HepG2 (cell line): ENCODE results near the gene CELF6. TPM values are rescaled to one million over a fixed set of nuclear protein-coding genes. Genes with fewer than 3 reads are reported as not detected.

ENCODE experiments used
- ATAC-seq: fragments of 200-7000 bp; cut with Tn5 transposase; 3 replicates; pipeline ENCODE4 v1.9.1; 2020; ENCODE audit warnings: mild to moderate bottlenecking, moderate library complexity
- BruUV-seq: library from RNA; stranded (reverse); fragments of 400-500 nt; replicated peaks from 2 replicates; lab custom pipeline; 2021; lab: Mats Ljungman, UMichigan
- CTCF ChIA-PET: fragments of 300-600 bp; formaldehyde crosslinking; extraction: SDS; loops from one replicate; lab custom pipeline; 2021; ENCODE audit warnings: low total read pairs, inconsistent platforms, low intra/inter-chr PET ratio; lab: Yijun Ruan, JAX
- POLR2A ChIA-PET: fragments of 350-600 bp; sonication (Branson Sonifier 250); formaldehyde crosslinking; loops from one replicate; lab custom pipeline; 2020; ENCODE audit warnings: antibody characterized with exemption, inconsistent platforms; lab: Yijun Ruan, JAX
- DNase-seq: peaks from one replicate; pipeline ENCODE4 v3.0.0-alpha.2; 2015; ENCODE audit warnings: low spot score
- FAIRE-seq: peaks from 3 replicates; lab custom pipeline; 2011; peaks lifted over from hg19 to GRCh38; lab: Jason Lieb, UNC
- H2AFZ ChIP-seq: one replicate; pipeline ENCODE4 v1.6.1; 2011; ENCODE audit warnings: low read length, inconsistent platforms
- H3K27ac ChIP-seq: fragments of 300-600 bp; 3 replicates; pipeline ENCODE4 v1.8.0; 2011; ENCODE audit warnings: mixed run types, mild to moderate bottlenecking, mixed read lengths, low read length, inconsistent platforms; ENCODE audit not compliant: insufficient read depth; ENCODE audit errors: extremely low read length
- H3K27me3 ChIP-seq, 2 experiments: fragments of 200-600 bp in 1 of 2; 2 replicates in 1 of 2; 3 replicates in 1 of 2; pipeline versions ENCODE4 v1.6.0 to v1.8.0; 2011; ENCODE audit warnings: low read length in 2 of 2, mild to moderate bottlenecking in 2 of 2, moderate library complexity in 2 of 2, inconsistent platforms in 1 of 2; ENCODE audit not compliant: insufficient read depth in 2 of 2, control insufficient read depth in 1 of 2
- H3K36me3 ChIP-seq, 2 experiments: fragments of 200-600 bp in 1 of 2; replicated peaks in 1 of 2; 2 replicates in 1 of 2; 3 replicates in 1 of 2; pipeline versions ENCODE4 v1.5.1 to v1.8.0; 2011; ENCODE audit warnings: low read length in 2 of 2, inconsistent platforms in 1 of 2; ENCODE audit not compliant: insufficient read depth in 2 of 2, control insufficient read depth in 1 of 2
- H3K4me1 ChIP-seq: 2 replicates; pipeline ENCODE4 v1.5.1; 2012; ENCODE audit warnings: low read length, inconsistent platforms; ENCODE audit not compliant: insufficient read depth
- H3K4me2 ChIP-seq: 2 replicates; pipeline ENCODE4 v1.6.0; 2011; ENCODE audit warnings: low read depth, low read length, inconsistent platforms
- H3K4me3 ChIP-seq, 3 experiments: fragments of 200-600 bp in 1 of 3; sonication (generic), shearing (Covaris generic) in 1 of 3; replicated peaks in 1 of 3; 2 replicates each; pipeline ENCODE4 v1.5.1; 2011 to 2016; ENCODE audit warnings: low read length in 3 of 3, inconsistent platforms in 2 of 3, low read depth in 2 of 3, mild to moderate bottlenecking in 2 of 3, control low read depth in 1 of 3, mixed read lengths in 1 of 3; ENCODE audit not compliant: insufficient read depth in 1 of 3
- H3K79me2 ChIP-seq: one replicate; pipeline ENCODE4 v1.6.1; 2011; ENCODE audit warnings: low read length, inconsistent platforms; ENCODE audit not compliant: insufficient read depth
- H3K9ac ChIP-seq: 2 replicates; pipeline ENCODE4 v1.6.0; 2011; ENCODE audit warnings: mild to moderate bottlenecking, low read depth, low read length, inconsistent platforms; ENCODE audit not compliant: insufficient read depth
- H3K9me3 ChIP-seq: 2 replicates; pipeline ENCODE4 v1.5.1; 2012; ENCODE audit warnings: mild to moderate bottlenecking, low read length
- H4K20me1 ChIP-seq: 2 replicates; pipeline ENCODE4 v1.6.0; 2011; ENCODE audit warnings: inconsistent platforms, mild to moderate bottlenecking, low read length, moderate library complexity; ENCODE audit not compliant: insufficient read depth
- ATF7-NPFF ChIP-seq: sonication (generic); formaldehyde crosslinking; IDR thresholded peaks from 2 replicates; pipeline ENCODE4 v1.8.1; 2023; ENCODE audit warnings: mild to moderate bottlenecking, low read depth, missing genetic modification reagents, moderate library complexity
- CEBPB ChIP-seq: IDR thresholded peaks from 2 replicates; pipeline ENCODE4 v1.6.1; 2011; ENCODE audit warnings: low read depth, low read length, improper control_type of control experiment, borderline replicate concordance
- DMAP1 ChIP-seq: IDR thresholded peaks from 2 replicates; pipeline ENCODE4 v1.6.1; 2016
- FIP1L1 ChIP-seq: fragments of 200-400 bp; formaldehyde crosslinking; IDR thresholded peaks from 2 replicates; pipeline ENCODE4 v1.6.1; 2018; ENCODE audit warnings: low read depth, mild to moderate bottlenecking, low read length, moderate library complexity, borderline replicate concordance; ENCODE audit not compliant: insufficient read depth
- FLYWCH1 ChIP-seq: sonication (generic); formaldehyde crosslinking; IDR thresholded peaks from 2 replicates; pipeline ENCODE4 v1.8.1; 2023; ENCODE audit warnings: mild to moderate bottlenecking, missing genetic modification reagents
- HMG20A ChIP-seq: IDR thresholded peaks from 2 replicates; pipeline ENCODE4 v1.6.1; 2016; ENCODE audit warnings: borderline replicate concordance
- KMT2B ChIP-seq: IDR thresholded peaks from 2 replicates; pipeline ENCODE4 v1.6.1; 2016; ENCODE audit warnings: missing genetic modification reagents, missing compliant biosample characterization
- NR2F6 ChIP-seq, 2 experiments: IDR thresholded peaks; 2 replicates each; pipeline ENCODE4 v1.6.1; 2016; ENCODE audit warnings: antibody characterized with exemption in 1 of 2, mild to moderate bottlenecking in 1 of 2
- PTBP1 ChIP-seq: fragments of 200-400 bp; formaldehyde crosslinking; IDR thresholded peaks from 2 replicates; pipeline ENCODE4 v1.6.1; 2018; ENCODE audit warnings: low read length, low read depth; ENCODE audit not compliant: poor library complexity, severe bottlenecking
- RFXANK ChIP-seq: IDR thresholded peaks from 2 replicates; pipeline ENCODE4 v1.6.1; 2016
- TBP ChIP-seq: sonication (generic); formaldehyde crosslinking; IDR thresholded peaks from 2 replicates; pipeline ENCODE4 v1.5.0; 2020; ENCODE audit warnings: missing genetic modification reagents
- TCF7 ChIP-seq: sonication (generic); IDR thresholded peaks from 2 replicates; pipeline ENCODE4 v1.6.1; 2016; ENCODE audit warnings: antibody characterized with exemption, low read depth
- TGIF2 ChIP-seq: IDR thresholded peaks from 2 replicates; pipeline ENCODE4 v1.6.1; 2016; ENCODE audit warnings: control low read depth, missing compliant biosample characterization
- ZBTB7A ChIP-seq: sonication (generic); formaldehyde crosslinking; IDR thresholded peaks from 2 replicates; pipeline ENCODE4 v1.8.0; 2022; ENCODE audit warnings: mild to moderate bottlenecking, missing genetic modification reagents
- ZFYVE20 ChIP-seq: sonication (generic); formaldehyde crosslinking; IDR thresholded peaks from 2 replicates; pipeline ENCODE4 v1.8.0; 2023; ENCODE audit warnings: low read depth, mild to moderate bottlenecking, moderate library complexity, missing genetic modification reagents, borderline replicate concordance
- ZMYM4 ChIP-seq: sonication (generic); formaldehyde crosslinking; IDR thresholded peaks from 2 replicates; pipeline ENCODE4 v1.8.1; 2023; ENCODE audit warnings: mild to moderate bottlenecking, missing genetic modification reagents
- ZNF441 ChIP-seq: sonication (generic); formaldehyde crosslinking; IDR thresholded peaks from 2 replicates; pipeline ENCODE4 v1.7.0; 2021; ENCODE audit warnings: missing genetic modification reagents, borderline replicate concordance
- ZNF841 ChIP-seq: sonication (generic); formaldehyde crosslinking; IDR thresholded peaks from 2 replicates; pipeline ENCODE4 v1.8.1; 2023; ENCODE audit warnings: missing genetic modification reagents, borderline replicate concordance
- WGBS: methylation state at CpG from one replicate; pipeline ENCODE4 v1.1.6; 2017; ENCODE audit warnings: low lambda C conversion rate; 5-methylcytosine and 5-hydroxymethylcytosine counted together
- in situ Hi-C: cut with HindIII; loops from 2 replicates; pipeline ENCODE4 v1.10.0; 2017; ENCODE audit warnings: low pct_unique_long_range_greater_than_20kb; ENCODE audit not compliant: extremely low pct_ligation_motif_present
- intact Hi-C: fragments of 100-400 bp; cut with micrococcal nuclease; formaldehyde crosslinking; loops from one replicate; pipeline ENCODE4 v1.10.0; 2022; ENCODE audit not compliant: unreplicated experiment
- polyA plus RNA-seq, 8 experiments: library from polyadenylated mRNA; depleted of rRNA in 3 of 8; stranded (reverse) in 7 of 8; unstranded in 1 of 8; fragments of >200 nt; fragmentation: Illumina TruSeq in 4 of 8; extraction: Trizol in 4 of 8; gene quantifications; 2 replicates each; pipeline versions ENCODE4 v1.2.1 to v1.2.3, GENCODE V29; 2011 to 2016; ENCODE audit warnings: low read depth in 4 of 8, missing spikeins in 1 of 8, mixed read lengths in 1 of 8; ENCODE audit not compliant: insufficient read depth in 1 of 8
- total RNA-seq, 5 experiments: library from RNA; depleted of rRNA; stranded (reverse); fragments of >200 nt; fragmentation: Illumina TruSeq; extraction: Trizol; gene quantifications; 2 replicates each; pipeline ENCODE4 v1.2.3, GENCODE V29; 2016; ENCODE audit warnings: low read depth in 1 of 5
- TF ChIP-seq, protein P1 (sequence below): sonication (generic); formaldehyde crosslinking; IDR thresholded peaks from 2 replicates; pipeline ENCODE4 v1.4.0; 2020; ENCODE audit warnings: missing genetic modification reagents
- TF ChIP-seq, protein P2 (sequence below): sonication (generic); formaldehyde crosslinking; IDR thresholded peaks from 2 replicates; pipeline ENCODE4 v1.8.1; 2023; ENCODE audit warnings: missing genetic modification reagents, inconsistent platforms, borderline replicate concordance

CELF6 gene
- total and polyA plus RNA-seq, 2 of the 13 experiments (the other 11 are each of a cell fraction or from before 2014, with no cell fraction given) = 0.49 to 0.94 TPM

DNA sequence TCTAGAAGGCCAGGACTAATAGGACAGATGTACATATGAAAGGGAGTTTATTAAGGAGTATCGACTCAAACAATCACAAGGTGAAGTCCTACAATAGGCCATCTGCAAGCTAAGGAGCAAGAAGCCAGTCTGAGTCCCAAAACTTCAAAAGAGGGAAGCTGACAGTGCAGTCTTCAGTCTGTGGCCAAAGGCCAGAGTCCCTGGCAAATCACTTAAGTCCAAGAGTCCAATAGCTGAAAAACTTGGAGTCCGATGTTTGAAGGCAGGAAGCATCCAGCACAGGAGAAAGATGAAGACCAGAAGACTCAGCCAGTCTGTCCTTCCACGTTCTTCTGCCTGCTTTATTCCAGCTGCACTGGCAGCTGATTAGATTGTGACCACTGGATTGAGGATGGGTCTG, 11.1 kb upstream of the CELF6 start (continued):
- TF ChIP-seq PTBP1 = no peak
- TF ChIP-seq ZMYM4 (CRISPR knock-in tag) = no peak
- TF ChIP-seq ATF7-NPFF = no peak
- TF ChIP-seq ZNF441 (CRISPR knock-in tag) = no peak
- TF ChIP-seq ZNF841 = no peak
- TF ChIP-seq ZFYVE20 (CRISPR knock-in tag) = no peak
- TF ChIP-seq FIP1L1 = no peak

DNA sequence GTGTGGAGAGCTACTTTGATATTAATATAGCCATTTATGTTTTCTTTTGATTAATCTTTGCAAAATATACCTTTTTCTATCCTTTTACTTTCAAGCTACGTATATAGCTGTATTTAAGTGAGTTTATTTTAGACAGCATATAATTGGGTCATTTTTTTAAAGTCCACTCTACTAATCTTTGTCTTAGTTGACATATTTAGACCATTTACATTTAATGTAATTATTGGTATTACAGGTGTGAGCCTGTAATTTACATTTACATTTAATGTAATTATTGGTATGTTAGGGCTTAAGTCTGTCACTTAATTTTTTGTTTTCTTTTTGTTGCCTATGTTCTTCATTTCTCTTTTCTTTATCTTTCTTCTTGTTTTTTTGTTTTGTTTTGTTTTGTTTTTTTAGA, 3.8 kb upstream of the CELF6 start:
- in situ Hi-C loops = no loop called here
- TF ChIP-seq DMAP1 (CRISPR knock-in tag) (no peak), TBP (CRISPR knock-in tag) (no peak), TCF7 (no peak), ZBTB7A (no peak), FLYWCH1 (no peak), TGIF2 (no peak), RFXANK (no peak), NR2F6 (IDR thresholded peaks at IDR 0.05) (no peak), NR2F6 (CRISPR knock-in tag; IDR thresholded peaks at IDR 0.05) (no peak), KMT2B (CRISPR knock-in tag) (no peak), HMG20A (CRISPR knock-in tag) (no peak), CEBPB (no peak)
- TF ChIP-seq, protein P1, sequence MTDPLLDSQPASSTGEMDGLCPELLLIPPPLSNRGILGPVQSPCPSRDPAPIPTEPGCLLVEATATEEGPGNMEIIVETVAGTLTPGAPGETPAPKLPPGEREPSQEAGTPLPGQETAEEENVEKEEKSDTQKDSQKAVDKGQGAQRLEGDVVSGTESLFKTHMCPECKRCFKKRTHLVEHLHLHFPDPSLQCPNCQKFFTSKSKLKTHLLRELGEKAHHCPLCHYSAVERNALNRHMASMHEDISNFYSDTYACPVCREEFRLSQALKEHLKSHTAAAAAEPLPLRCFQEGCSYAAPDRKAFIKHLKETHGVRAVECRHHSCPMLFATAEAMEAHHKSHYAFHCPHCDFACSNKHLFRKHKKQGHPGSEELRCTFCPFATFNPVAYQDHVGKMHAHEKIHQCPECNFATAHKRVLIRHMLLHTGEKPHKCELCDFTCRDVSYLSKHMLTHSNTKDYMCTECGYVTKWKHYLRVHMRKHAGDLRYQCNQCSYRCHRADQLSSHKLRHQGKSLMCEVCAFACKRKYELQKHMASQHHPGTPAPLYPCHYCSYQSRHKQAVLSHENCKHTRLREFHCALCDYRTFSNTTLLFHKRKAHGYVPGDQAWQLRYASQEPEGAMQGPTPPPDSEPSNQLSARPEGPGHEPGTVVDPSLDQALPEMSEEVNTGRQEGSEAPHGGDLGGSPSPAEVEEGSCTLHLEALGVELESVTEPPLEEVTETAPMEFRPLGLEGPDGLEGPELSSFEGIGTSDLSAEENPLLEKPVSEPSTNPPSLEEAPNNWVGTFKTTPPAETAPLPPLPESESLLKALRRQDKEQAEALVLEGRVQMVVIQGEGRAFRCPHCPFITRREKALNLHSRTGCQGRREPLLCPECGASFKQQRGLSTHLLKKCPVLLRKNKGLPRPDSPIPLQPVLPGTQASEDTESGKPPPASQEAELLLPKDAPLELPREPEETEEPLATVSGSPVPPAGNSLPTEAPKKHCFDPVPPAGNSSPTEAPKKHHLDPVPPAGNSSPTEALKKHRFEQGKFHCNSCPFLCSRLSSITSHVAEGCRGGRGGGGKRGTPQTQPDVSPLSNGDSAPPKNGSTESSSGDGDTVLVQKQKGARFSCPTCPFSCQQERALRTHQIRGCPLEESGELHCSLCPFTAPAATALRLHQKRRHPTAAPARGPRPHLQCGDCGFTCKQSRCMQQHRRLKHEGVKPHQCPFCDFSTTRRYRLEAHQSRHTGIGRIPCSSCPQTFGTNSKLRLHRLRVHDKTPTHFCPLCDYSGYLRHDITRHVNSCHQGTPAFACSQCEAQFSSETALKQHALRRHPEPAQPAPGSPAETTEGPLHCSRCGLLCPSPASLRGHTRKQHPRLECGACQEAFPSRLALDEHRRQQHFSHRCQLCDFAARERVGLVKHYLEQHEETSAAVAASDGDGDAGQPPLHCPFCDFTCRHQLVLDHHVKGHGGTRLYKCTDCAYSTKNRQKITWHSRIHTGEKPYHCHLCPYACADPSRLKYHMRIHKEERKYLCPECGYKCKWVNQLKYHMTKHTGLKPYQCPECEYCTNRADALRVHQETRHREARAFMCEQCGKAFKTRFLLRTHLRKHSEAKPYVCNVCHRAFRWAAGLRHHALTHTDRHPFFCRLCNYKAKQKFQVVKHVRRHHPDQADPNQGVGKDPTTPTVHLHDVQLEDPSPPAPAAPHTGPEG (CRISPR knock-in tag) = no peak
- TF ChIP-seq, protein P2, sequence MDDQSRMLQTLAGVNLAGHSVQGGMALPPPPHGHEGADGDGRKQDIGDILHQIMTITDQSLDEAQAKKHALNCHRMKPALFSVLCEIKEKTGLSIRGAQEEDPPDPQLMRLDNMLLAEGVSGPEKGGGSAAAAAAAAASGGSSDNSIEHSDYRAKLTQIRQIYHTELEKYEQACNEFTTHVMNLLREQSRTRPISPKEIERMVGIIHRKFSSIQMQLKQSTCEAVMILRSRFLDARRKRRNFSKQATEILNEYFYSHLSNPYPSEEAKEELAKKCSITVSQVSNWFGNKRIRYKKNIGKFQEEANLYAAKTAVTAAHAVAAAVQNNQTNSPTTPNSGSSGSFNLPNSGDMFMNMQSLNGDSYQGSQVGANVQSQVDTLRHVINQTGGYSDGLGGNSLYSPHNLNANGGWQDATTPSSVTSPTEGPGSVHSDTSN (CRISPR knock-in tag) = no peak

More for the DNA sequence above, 3.8 kb upstream of the CELF6 start:
- CTCF ChIA-PET = no interaction called here
- no peaks in the 10 kb centered on the region for H3K9me3 ChIP-seq
- WGBS = 100% methylated on average over 1 of the region's 1 CpG
- intact Hi-C loops = no loop called here
- POLR2A ChIA-PET = no interaction called here
- BruUV-seq = no TSS peak
- H3K4me2 ChIP-seq = no peak overlapping the region
- H3K79me2 ChIP-seq = no peaks in the 10 kb centered on the region
- no peak for DNase-seq
- H3K9ac ChIP-seq = no peak overlapping the region
- no peaks in the 10 kb centered on the region for H3K4me1 ChIP-seq
- H3K36me3 ChIP-seq = no peaks in the 10 kb centered on the region
- H3K4me3 ChIP-seq = no peak overlapping the region
- H3K27me3 ChIP-seq = no peaks in the 10 kb centered on the region
- no peak overlapping the region for H2AFZ ChIP-seq
- no peak overlapping the region for H3K27ac ChIP-seq
- H4K20me1 ChIP-seq = no peaks in the 10 kb centered on the region
- no peak for FAIRE-seq
- no peak for ATAC-seq
